ENCODE data around the gene CREBRF.

CREBRF gene

GRCh38 chr5:173033923-173034322 lies 22.2 kb upstream of the CREBRF start:
- H3K4me3 ChIP-seq (ENCODE audit: control insufficient read depth, low read depth, low read length): no peak overlapping the region
- no peak for TF ChIP-seq CTCF (conservative IDR thresholded peaks at IDR 0.05; ENCODE audit: control insufficient read depth, insufficient read depth, low read depth, low read length)
- DNase-seq (ENCODE audit: low read depth): no peak

DNA sequence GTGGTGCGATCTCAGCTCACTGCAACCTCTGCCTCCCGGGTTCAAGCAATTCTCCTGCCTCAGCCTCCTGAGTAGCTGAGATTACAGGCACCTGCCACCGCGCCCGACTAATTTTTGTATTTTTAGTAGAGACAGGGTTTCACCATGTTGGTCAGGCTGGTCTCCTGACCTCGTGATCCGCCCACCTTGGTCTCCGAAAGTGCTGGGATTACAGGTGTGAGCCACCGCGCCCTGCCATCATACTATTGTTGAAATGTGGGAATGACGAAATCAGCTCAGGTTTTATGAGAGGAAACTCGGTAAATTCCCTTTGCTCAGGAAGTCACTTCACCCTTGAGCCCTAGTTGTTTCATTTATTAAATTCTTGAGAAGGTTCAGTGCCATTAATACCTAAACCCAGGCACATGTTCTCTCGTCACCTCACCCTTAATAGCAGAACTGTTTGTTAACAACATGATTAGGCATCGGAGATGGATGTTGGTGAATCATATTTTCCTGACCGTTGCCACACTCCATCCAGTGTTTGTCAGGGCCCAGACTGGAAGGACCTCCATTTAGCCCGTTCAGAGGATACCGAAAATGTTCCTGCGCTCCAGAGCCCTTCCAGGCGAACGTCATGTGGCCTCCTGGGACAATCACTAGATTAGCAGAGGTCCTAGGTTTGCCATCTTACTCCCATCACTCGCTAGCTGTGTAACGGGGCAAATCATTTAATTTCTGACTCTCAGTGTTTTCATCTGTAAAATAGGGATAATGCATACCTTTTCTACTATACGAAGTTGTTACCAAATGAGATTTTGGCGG lies 20.0 kb upstream of the CREBRF start:
- DNase-seq (ENCODE audit: low read depth): no peak
- TF ChIP-seq CTCF (conservative IDR thresholded peaks at IDR 0.05; ENCODE audit: control insufficient read depth, insufficient read depth, low read depth, low read length): no peak
- no peak overlapping the region for H3K4me3 ChIP-seq (ENCODE audit: control insufficient read depth, low read depth, low read length)

DNA sequence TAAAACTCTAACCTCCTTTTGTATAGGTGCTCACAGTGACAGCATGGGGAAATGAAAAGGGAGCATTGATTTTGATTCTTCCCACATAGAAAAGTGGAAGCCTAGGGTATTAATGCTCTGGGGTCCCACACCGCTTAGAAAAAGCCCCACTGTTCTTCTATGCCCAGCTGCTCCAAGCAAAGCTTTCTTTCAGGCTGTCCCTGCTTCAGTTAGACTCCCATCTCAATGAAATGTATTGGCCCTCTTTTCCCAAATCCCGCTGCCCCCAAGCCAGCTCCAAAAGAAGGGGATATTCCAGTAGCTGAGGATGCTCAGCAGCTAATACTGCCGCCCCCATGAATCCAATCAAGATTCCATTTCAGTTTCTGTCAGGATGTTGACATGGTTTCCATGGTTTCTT lies 17.0 kb upstream of the CREBRF start:
- no peak for DNase-seq (ENCODE audit: low read depth)
- TF ChIP-seq CTCF (conservative IDR thresholded peaks at IDR 0.05; ENCODE audit: control insufficient read depth, insufficient read depth, low read depth, low read length): no peak

GRCh38 chr5:173039964-173040363 lies 16.2 kb upstream of the CREBRF start:
- H3K4me3 ChIP-seq (ENCODE audit: control insufficient read depth, low read depth, low read length): no peak overlapping the region
- TF ChIP-seq CTCF (conservative IDR thresholded peaks at IDR 0.05; ENCODE audit: control insufficient read depth, insufficient read depth, low read depth, low read length): no peak
- DNase-seq (ENCODE audit: low read depth): no peak

More for the DNA sequence above, 17.0 kb upstream of the CREBRF start:
- H3K4me3 ChIP-seq (ENCODE audit: control insufficient read depth, low read depth, low read length): no peak overlapping the region

GRCh38 chr5:173041881-173042762 lies 14.0 kb upstream of the CREBRF start:
- no peak for DNase-seq (ENCODE audit: low read depth)
- no peak for TF ChIP-seq CTCF (conservative IDR thresholded peaks at IDR 0.05; ENCODE audit: control insufficient read depth, insufficient read depth, low read depth, low read length)
- no peak overlapping the region for H3K4me3 ChIP-seq (ENCODE audit: control insufficient read depth, low read depth, low read length)

DNA sequence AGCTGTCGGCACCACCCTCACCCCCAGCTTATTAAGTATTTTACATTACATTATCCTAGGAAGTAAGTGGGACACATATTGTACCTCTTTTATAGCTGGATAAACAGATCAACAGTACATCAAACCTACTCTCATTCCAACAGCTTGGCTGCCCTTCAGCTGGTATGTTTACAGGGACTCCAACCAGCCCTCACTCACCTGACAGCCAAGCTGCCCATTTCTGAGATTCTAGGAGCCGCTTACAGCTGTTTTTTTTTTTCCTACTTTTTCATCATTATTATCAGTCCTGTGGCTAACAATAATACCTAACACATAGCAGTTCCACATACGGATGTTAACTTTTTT lies 13.4 kb upstream of the CREBRF start:
- H3K4me3 ChIP-seq (ENCODE audit: control insufficient read depth, low read depth, low read length): no peak overlapping the region
- no peak for DNase-seq (ENCODE audit: low read depth)
- no peak for TF ChIP-seq CTCF (conservative IDR thresholded peaks at IDR 0.05; ENCODE audit: control insufficient read depth, insufficient read depth, low read depth, low read length)
